ENCODE data around the gene MAPK4. TPM values are rescaled to one million over a fixed set of nuclear protein-coding genes. Genes with fewer than 3 reads are reported as not detected.
"Not testable (repeated sequence)": the region's sequence is repeated elsewhere in the genome, so short reads cannot be mapped to it uniquely, and the experiment has no call there.

Gene MAPK4
- 23.6 TPM for total RNA-seq

DNA sequence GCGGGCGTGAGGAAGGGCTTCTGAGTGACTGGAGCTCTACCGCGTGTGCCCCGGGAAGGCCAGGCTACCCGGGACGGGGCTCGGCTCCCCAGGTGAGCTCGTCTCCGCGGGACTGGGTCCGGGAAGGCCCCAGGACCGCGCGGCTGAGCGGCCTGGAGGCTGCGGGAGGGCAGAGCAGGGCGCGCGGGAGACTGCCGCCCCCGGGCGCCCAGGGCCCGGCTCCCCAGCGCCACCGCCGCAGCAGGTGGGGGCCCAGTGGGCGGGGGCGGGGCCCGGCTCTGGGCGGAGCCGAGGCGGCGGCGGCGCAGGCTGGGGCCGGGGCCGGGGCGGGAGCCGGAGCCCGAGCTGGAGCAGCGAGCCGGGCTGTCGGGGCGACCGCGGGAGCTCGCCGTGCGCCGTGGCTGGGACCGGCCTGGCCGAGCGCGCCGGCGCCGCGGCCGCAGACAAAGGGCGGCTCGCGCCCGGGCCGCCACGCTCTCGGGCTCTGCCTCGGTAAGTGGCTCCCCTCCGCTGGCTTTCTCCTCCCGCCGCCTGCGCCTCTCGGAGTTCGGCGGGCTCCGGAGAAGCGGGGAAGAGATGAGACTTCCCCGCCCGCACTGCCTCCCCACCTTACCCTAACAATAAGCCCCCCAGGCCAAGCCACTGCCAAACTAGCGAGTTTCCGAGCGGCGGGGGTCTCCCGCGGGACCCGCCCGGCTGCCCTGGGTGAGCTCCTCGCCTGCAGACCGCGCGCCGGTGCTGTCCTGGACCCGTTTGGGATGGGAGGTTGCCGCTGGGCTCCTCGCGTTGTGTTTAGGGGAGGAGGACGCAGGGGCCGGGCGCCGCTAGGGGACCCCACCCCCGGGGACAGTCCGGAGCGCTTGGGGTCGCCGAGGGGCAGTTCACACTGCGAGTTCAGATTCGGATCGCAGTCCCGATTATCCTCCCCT lies at the start of gene MAPK4:
Gene MAPK4 (plus strand): TSS at position 336 of the 929 bp plus-strand sequence. CDS start 103,872 bp downstream, outside the sequence.
- FAIRE-seq = no peak
- peak; percentile 72 to 77 for DNase-seq (ENCODE audit: low spot score in 2 of 2)

DNA sequence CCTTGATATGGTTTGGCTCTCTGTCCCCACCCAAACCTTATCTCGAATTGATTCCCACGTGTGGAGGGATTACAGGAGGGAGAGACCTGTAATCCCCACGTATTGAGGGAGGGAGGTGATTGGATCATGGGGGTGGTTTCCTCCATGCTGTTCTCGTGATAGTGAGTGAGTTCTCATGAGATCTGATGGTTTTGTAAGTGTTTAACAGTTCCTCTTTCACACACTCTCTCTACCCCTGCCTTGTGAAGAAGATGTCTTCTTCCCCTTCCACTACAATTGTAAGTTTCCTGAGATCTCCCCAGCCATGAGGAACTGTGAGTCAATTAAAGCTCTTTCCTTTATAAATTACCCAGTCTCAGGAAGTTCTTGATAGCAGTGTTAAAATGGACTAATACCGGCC lies 42.6 kb upstream of the MAPK4 start:
- not testable (repeated sequence) for FAIRE-seq; DNase-seq (ENCODE audit: low spot score in 2 of 2)

DNA sequence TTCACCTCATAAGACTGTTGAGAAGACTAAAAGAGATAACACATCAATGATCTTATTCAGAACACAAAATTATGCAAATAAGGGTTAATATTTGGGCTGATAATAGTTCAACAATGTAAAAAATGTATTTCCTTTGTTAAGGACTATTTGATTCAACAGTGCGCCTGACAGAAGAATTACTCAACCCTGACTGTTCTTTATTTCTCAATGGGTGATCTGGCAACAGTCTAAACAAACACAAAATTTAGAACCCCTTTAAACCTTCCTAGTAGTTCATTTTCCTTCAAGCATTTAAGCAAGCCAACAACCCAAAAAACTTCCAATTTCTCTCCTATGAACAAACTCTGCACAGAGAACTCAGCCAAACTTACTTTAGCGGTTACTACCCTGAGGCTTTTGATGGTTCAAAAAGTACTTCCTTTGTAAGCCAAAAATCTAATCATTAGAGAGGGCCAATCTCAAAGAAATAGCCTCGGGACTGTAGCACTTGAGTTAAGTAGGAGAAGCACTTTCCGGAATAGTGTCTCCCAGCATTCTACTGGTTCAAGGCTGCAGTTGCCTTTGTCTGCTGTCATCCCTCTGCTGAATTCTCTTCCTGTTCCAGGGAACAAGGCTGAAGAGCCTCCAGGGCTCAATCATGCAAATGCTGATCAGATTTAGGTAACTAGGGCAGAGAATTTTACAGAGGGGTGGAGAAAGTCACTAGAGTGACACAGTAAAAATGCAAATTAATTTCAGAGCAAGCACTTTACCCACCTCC lies 40.9 kb upstream of the MAPK4 start:
- FAIRE-seq (no peak), DNase-seq (ENCODE audit: low spot score in 2 of 2) (no peak)

DNA sequence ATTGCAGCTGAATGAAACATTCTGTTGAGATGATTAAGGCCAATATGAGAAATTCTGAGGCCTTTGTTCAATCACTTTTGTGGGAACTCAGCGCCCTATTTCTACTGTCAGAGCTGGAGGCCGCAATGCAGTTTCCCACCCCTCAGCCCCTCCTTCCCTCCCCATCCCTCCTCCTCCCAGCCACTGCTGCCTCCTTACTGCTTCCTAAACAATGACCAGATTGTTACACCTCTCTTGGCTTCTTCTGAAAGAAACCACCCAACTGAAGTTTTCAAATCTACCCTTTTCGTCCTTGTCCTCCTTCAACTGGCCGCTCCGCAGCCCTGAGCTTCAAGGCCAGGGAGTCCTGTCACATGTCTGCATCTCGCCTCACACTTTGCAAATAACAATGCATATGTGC lies 36.7 kb upstream of the MAPK4 start:
- DNase-seq (ENCODE audit: low spot score in 2 of 2) = no peak
- no peak for FAIRE-seq

DNA sequence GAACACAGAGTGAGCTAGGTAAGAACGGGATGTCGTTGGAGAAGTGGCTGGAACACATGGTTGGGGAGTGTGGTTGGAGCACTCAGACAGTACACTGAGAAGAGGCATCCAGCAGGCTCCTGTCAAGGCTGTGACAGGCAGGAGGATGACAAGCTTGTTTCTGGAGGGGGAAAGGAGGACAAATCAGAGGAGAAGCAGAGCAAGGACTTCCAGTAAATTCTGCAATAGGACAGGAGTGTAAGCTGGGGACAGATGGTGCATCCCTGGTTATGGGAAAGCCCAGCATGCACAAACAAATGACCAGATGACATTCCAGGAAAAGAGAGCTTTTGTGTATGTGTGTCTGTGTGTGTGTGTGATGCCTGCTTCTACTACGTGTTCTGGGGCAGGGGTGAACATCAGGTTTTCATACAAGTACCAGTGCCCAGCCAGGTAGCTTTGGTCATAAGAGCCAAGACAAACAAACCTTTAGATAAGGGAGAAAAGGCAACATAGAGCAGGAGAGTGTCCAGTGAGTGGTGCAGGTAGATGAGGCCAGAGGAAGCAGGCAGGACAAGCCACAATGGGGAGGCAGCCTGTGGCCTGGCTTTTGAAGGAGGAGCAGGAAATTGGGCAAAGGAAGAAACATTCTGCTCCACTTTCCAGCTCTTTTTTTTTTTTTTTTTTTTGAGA lies 32.1 kb upstream of the MAPK4 start:
- no peak for DNase-seq (ENCODE audit: low spot score in 2 of 2)

DNA sequence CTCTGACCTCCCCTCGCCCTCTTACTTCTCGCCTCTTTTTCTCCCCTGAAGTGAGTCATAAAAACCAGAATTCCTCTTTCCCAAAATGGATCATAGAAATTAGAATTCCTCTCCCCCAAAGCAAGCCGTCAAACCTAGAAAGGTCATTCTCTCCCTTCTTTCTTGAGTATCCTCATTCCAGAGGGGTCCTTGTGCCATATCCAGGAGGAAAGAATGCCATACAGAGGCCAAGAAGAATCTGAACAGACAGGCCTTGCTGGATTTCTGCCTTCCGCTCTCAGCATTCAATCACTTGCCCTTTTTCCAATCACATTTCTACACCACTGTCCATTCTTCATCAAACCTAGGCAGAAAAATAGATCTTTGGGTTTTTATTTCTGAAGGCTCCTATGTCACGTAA lies 31.1 kb upstream of the MAPK4 start:
- no peak for DNase-seq (ENCODE audit: low spot score in 2 of 2)
- FAIRE-seq = no peak

More for the DNA sequence above, 32.1 kb upstream of the MAPK4 start:
- FAIRE-seq = no peak

DNA sequence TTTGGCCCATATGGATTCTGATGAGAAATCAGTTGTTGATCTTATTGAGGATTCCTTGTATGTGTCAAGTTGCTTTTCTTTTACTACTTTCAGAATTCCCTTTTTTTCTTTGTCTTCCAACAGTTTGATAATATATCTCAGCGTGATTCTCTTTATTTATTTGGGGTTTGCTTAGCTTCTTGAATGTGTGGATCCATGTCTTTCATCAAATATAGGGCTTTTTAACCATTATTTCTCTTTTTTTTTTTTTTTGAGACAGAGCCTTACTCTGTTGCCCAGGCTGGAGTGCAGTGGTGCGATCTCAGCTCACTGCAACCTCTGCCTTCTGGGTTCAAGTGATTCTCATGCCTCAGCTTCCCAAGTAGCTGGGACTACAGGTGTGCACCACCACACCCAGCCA lies 26.1 kb upstream of the MAPK4 start:
- FAIRE-seq; DNase-seq (ENCODE audit: low spot score in 2 of 2): not testable (repeated sequence)

DNA sequence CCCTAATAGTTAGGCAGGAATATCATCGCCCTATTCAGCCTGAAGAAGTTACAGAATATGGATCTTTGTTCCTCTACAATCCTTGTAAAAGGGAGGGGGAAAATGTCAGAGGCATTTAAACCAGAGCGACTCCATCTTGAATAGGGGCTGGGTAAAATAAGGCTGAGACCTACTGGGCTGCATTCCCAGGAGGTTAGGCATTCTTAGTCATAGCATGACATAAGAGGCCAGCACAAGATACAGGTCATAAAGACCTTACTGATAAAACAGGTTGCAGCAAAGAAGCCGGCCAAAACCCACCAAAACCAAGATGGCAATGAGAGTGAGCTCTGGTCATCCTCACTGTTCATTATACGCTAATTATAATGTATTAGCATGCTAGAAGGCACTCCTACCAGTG lies 15.4 kb upstream of the MAPK4 start:
- not testable (repeated sequence) for FAIRE-seq

DNA sequence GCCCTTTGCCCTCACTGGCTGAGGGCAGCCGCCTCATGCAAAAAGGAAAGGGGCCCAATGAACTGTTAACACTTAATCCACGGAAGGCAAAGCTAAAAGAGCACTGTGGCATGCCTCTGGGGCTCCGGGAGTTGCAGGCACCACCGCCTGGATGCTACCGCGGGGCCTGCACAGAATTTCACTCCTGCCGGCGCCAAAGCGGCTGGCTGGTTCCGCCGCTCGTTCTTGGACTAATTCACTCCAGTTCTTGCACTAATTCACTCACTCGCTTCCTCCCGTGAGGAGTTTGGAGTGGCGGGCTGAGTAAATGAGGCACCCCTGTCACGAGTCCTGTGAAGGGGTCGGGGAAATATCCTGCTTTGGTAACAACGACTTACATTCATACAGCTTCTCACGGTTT lies 14.0 kb upstream of the MAPK4 start:
- no peak for FAIRE-seq
- no peak for DNase-seq (ENCODE audit: low spot score in 2 of 2)

More for the DNA sequence above, 15.4 kb upstream of the MAPK4 start:
- DNase-seq (ENCODE audit: low spot score in 2 of 2) = not testable (repeated sequence)

DNA sequence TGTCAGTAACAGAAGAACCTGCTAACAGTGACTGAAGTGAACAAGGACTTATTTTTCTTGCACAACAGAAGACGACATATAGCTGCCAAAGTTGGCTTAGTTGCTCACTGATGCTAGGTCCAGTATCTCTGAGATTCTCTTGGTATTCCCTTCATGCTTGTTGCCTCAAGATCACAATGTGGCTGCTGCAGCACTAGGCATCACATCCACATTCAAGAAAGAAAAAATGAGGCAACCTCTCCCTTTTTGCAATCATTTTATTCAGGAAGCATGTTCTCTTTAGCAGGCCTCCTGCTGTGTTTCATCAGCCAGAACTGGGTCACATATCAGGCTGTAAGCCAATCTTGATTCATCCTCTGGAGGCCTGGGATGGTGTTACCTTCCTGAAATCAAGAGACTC lies 11.7 kb upstream of the MAPK4 start:
- FAIRE-seq = no peak
- no peak for DNase-seq (ENCODE audit: low spot score in 2 of 2)

DNA sequence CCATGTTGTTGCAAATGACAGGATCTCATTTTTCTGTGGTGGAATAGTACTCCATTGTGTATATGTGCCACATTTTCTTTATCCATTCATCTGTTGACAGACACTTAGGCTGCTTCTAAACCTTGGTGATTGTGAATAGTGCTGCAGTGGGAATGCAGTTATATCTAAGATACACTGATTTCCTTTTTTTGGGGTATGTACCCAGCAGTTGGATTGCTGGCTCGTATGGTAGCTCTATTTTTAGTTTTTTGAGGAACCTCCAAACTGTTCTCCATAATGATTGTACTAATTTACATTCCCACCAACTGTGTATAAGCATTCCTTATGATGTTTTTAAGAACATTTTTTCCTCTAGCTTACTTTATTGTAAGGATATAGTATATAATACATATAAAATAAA lies 8.2 kb upstream of the MAPK4 start:
- not testable (repeated sequence) for DNase-seq (ENCODE audit: low spot score in 2 of 2); FAIRE-seq

DNA sequence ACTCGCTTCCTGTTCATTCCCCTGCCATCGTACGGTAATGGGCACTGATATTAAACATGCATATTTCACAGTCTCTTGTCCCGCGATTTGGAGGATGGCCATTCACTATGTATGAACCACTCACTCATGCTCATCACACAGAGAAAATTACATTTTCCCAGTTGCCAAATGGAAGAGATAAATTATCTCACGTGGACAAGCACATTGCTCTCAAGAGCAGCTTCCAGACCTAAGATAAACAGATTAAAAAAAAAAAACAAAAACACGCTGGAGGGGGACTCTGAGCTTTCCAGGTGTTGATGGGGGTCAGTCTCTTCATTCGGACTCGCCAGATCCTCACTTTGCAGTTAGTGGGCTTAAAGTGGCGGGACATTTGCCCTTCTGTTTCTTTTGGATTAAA lies 1.7 kb upstream of the MAPK4 start:
- FAIRE-seq (no peak), DNase-seq (ENCODE audit: low spot score in 2 of 2) (no peak)

DNA sequence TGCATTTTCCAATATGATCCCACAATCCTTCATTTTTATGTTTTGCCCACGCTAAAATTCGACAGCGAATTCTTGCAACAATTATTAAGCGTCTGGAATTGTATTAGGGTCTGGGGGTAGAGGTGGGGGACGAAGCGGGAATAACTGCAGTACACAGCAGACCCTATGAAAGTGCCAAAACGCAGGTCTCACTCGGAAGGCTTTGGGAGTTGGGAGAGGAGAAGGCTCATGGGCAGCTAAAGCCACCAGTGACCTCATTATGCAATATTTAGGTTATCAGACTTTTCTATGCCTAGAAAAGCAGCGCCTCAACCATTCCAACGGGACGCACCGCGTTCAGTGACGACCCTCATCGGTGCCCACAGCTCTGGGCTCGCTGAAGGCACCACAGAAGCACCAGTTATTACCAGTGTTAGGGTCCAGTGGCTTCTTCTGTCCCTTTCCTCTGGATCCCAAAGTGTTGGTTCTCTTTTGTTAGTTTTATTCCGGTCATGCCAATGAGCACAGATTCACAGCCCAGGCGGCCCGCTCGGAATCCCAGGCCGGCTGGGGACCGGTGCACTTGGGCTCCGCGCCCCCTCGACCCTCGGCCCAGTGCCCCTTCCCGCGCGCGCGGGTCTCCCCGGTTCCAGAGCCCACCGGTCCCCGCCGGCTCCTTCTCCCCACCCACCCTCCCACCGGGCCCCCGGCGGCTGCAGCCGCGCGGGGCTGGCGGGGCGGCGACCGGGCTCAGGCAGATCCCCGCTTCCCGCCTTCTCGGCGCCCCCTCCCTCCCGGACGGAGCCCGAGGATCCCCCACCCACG lies 737 bp upstream of the MAPK4 start:
- peak in 1 of 2 donors; percentile 34 for DNase-seq (ENCODE audit: low spot score in 2 of 2)
- FAIRE-seq = no peak

DNA sequence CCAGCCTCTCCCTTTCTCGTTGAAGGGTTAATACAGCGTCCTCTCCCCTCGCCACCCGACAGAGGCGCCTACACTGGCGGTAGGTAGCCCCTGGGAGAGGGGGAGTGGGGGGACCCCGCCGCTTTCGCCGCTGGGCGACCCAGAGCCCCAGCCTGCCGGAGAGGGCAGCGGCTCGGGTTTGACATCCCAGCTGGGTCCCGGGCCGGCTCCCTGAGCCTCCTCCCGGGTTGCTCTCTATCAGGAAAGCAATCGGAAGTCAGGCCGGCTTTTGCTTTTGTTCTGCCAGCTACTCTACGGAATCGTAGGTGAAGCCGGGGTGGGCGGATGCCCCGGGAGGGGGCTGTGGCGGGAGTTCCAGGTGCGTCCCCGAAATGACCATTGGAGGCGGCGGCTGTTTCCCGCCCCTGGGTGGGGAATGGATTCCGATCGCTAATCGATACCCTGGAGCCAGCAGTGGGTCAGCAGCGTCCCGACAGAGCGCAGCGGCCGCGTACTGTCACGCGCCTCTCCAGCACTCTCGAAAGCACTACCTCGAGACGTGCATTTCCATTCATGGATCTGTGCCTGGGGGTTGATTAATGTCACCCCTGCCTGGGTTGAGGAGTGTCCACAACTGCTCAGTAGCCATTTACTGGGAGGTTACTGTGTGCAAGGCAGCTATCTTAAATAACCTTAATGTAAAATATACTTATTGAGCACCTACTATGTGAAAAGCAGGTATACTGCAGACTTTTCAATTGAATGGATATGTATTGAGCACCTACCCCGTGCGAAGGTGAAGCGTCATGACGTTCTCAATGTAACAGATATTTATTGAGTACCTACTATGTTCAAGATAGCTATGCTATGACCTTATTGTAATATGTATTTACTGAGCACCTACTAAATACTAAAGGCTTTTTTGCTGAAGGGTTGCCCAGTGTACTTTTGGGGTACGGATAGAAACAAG lies 1.1 kb downstream of the MAPK4 start:
- FAIRE-seq (no peak), DNase-seq (ENCODE audit: low spot score in 2 of 2) (peak in 1 of 2 donors; percentile 14)

DNA sequence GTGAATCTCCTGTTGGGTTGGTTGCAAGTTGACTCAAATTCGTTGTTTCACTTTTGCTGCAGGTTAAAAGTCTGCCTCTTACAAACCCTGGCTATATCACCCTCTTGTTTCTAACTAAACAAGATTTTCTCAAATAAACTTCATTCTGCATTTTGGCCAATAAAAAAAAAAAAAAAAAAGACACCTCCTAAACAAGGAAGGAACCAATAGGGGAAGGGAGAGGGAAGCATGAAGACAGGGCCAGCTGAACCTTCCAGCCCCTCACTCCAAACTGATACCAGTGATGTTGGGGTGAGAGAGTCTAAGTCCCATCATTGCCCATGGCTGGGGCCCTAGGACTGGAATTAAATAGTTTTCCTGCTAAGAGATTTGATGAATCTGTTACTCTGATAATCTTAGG lies 2.4 kb downstream of the MAPK4 start:
- FAIRE-seq; DNase-seq (ENCODE audit: low spot score in 2 of 2): not testable (repeated sequence)

DNA sequence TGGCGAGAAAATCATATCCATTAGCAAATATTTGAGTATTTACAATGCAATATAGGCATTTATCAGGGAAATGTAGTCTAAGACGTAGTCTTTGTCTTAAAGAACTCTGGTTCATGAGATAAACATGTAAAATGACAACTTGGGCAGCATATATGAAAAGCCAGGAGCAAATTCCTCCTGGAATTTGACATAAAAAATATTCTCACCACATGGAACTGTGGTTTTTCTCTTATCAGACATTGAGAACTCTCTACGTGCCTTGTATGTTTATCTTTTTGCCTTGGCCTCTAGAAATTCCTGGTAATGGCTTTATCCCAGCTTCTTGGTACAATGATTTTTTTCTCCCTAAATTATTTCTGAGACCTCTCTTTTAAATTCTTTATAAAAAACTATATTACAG lies 2.8 kb downstream of the MAPK4 start:
- FAIRE-seq (no peak), DNase-seq (ENCODE audit: low spot score in 2 of 2) (no peak)

DNA sequence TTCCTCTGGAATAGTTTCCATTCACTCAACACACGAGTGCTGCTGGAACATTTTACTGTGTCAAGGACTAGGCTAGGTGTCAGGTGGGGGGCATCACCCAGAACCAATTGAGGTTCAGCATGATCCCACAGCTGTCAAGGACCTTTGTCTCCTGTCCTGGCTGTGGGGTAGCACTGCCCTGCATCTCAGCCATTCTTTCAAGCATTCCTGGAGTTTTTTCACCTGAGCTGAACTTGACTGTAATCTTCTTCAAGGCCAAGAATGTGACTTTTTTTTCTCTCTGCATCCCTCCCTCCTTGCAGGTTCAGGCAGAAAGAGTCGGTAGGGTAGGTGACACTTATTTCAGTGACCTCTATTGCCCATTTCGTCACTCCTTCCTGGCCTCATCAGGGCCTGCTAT lies 3.5 kb downstream of the MAPK4 start:
- no peak for FAIRE-seq

DNA sequence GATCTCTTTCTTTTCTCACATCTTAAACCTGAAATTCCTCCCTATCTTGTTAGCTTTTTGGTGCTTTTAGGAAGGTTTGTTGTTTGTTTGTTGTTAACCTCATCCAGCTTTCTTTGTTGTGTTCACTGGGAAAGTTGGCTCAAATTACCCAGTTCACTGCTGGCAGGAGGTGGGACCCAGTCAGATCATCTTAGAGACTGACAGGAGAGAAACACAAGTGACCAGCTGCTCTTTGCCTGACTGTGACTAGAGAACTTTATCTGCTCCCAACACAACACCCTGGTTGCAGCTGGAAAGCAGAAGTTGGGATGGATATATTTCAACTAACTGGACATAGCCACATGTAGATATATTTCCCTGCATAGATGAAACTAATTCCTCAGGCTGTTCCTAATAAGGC lies 10.0 kb downstream of the MAPK4 start:
- FAIRE-seq = no peak
- DNase-seq (ENCODE audit: low spot score in 2 of 2) = no peak

More for the DNA sequence above, 3.5 kb downstream of the MAPK4 start:
- no peak for DNase-seq (ENCODE audit: low spot score in 2 of 2)

DNA sequence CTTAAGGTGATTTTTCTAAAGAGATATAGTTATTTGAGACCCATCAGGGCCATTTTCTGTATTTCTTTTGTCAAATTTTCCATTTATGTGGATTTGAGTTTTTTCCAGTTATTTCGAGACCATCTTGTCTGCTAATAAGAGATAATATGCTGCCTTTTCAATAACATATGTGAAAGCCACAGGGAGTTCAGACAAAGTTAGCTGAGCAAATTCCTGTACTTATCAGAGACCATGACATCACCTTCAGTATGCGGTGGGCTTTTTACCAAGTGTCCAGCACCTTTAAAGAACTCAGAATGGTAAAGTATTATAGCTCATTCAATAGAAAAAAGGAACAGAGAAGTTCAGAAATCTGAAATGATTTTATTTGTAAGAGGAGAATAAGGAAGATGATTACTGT lies 11.7 kb downstream of the MAPK4 start:
- DNase-seq (ENCODE audit: low spot score in 2 of 2) = no peak
- FAIRE-seq = no peak
